A549 (cell line): ENCODE data around the gene LAMA3. TPM values are rescaled to one million over a fixed set of nuclear protein-coding genes. Genes with fewer than 3 reads are reported as not detected.

Source experiments
- ATAC-seq, 2 experiments: fragments of 200-7000 bp in 1 of 2; fragments of >200 bp in 1 of 2; cut with Nextera tagmentation in 1 of 2; cut with Tn5 transposase in 1 of 2; 3 replicates each; pipeline versions ENCODE4 v1.8.0 to v1.9.1; 2018 to 2020; ENCODE audit warnings: mild to moderate bottlenecking in 1 of 2, moderate library complexity in 1 of 2
- CTCF ChIA-PET: fragments of 300-600 bp; sonication (Branson Sonifier 250); formaldehyde crosslinking; extraction: SDS; loops from one replicate; lab custom pipeline; 2021; ENCODE audit warnings: antibody characterized with exemption, inconsistent platforms; lab: Yijun Ruan, JAX
- POLR2A ChIA-PET: fragments of 350-600 bp; formaldehyde crosslinking; extraction: SDS; loops from one replicate; lab custom pipeline; 2021; ENCODE audit warnings: antibody characterized with exemption, inconsistent platforms; lab: Yijun Ruan, JAX
- DNase-seq, 2 experiments: peaks; one replicate each; pipeline versions ENCODE4 v3.0.0 to v3.0.0-alpha.2; 2011 to 2016; ENCODE audit warnings: low read depth in 1 of 2, low spot score in 1 of 2
- FAIRE-seq: peaks from 2 replicates; lab custom pipeline; 2011; peaks lifted over from hg19 to GRCh38; lab: Jason Lieb, UNC
- H3K27ac ChIP-seq, 2 experiments: fragments of >200 bp; sonication (Bioruptor Twin); formaldehyde crosslinking; 3 replicates each; pipeline ENCODE4 v1.5.1; 2016 to 2017
- H3K4me1 ChIP-seq: fragments of >200 bp; sonication (Bioruptor Twin); formaldehyde crosslinking; 3 replicates; pipeline ENCODE4 v1.6.1; 2016
- H3K4me2 ChIP-seq: fragments of >200 bp; sonication (Bioruptor Twin); formaldehyde crosslinking; 3 replicates; pipeline ENCODE4 v1.6.1; 2016
- H3K4me3 ChIP-seq: fragments of >200 bp; sonication (Bioruptor Twin); formaldehyde crosslinking; 3 replicates; pipeline ENCODE4 v1.5.1; 2016
- H3K9me3 ChIP-seq: fragments of >200 bp; sonication (Bioruptor Twin); formaldehyde crosslinking; 3 replicates; pipeline ENCODE4 v1.6.1; 2016
- ATOH8 ChIP-seq: fragments of 250-450 bp; sonication (Bioruptor Pico); IDR thresholded peaks from 2 replicates; pipeline ENCODE4 v1.5.0; 2020; ENCODE audit warnings: low read depth, mild to moderate bottlenecking, moderate library complexity
- BCL3 ChIP-seq: fragments of >200 bp; sonication (Bioruptor Twin); formaldehyde crosslinking; IDR thresholded peaks from 3 replicates; pipeline ENCODE4 v1.6.1; 2016
- CBX8 ChIP-seq: fragments of 200-600 bp; sonication (generic); IDR thresholded peaks from 2 replicates; pipeline ENCODE4 v1.6.1; 2016
- CEBPB ChIP-seq, 2 experiments: fragments of >200 bp in 1 of 2; sonication (Bioruptor Twin) in 1 of 2; formaldehyde crosslinking in 1 of 2; IDR thresholded peaks; 2 replicates each; pipeline ENCODE4 v1.6.1; 2012 to 2016
- CHD2 ChIP-seq: fragments of 150-350 bp; IDR thresholded peaks from 2 replicates; pipeline ENCODE4 v1.6.1; 2014; ENCODE audit warnings: low read length; ENCODE audit not compliant: partially characterized antibody
- E2F6 ChIP-seq: IDR thresholded peaks from 2 replicates; pipeline ENCODE4 v1.6.1; 2012; ENCODE audit warnings: low read depth, borderline replicate concordance
- FOSB ChIP-seq: fragments of 250-450 bp; sonication (Bioruptor Pico); IDR thresholded peaks from 2 replicates; pipeline ENCODE4 v1.5.0; 2020; ENCODE audit warnings: mild to moderate bottlenecking, moderate library complexity
- FOSL2 ChIP-seq, 2 experiments: fragments of 450-650 bp in 1 of 2; fragments of >200 bp in 1 of 2; sonication (Bioruptor Twin) in 1 of 2; formaldehyde crosslinking; IDR thresholded peaks; 2 replicates each; pipeline versions ENCODE4 v1.5.0 to v1.6.1; 2016 to 2020; ENCODE audit warnings: mild to moderate bottlenecking in 1 of 2, moderate library complexity in 1 of 2
- GATA3 ChIP-seq: IDR thresholded peaks from 2 replicates; pipeline ENCODE4 v1.6.1; 2012; ENCODE audit warnings: borderline replicate concordance
- HDAC2 ChIP-seq: fragments of 200-600 bp; sonication (generic); IDR thresholded peaks from 2 replicates; pipeline ENCODE4 v1.6.1; 2016
- HES2 ChIP-seq: fragments of >200 bp; sonication (Bioruptor Twin); formaldehyde crosslinking; IDR thresholded peaks from 2 replicates; pipeline ENCODE4 v1.6.1; 2016
- HEYL ChIP-seq: fragments of 250-450 bp; sonication (Bioruptor Pico); IDR thresholded peaks from 2 replicates; pipeline ENCODE4 v1.8.0; 2021; ENCODE audit warnings: mild to moderate bottlenecking, moderate library complexity
- HMGXB4 ChIP-seq: fragments of 250-450 bp; sonication (Bioruptor Pico); IDR thresholded peaks from 2 replicates; pipeline ENCODE4 v1.5.0; 2021; ENCODE audit warnings: mild to moderate bottlenecking, moderate library complexity, borderline replicate concordance
- HOXB13 ChIP-seq: fragments of 250-450 bp; sonication (Bioruptor Pico); IDR thresholded peaks from 2 replicates; pipeline ENCODE4 v1.5.0; 2020; ENCODE audit warnings: low read depth, mild to moderate bottlenecking, moderate library complexity
- KDM1A ChIP-seq: fragments of 200-600 bp; sonication (generic); IDR thresholded peaks from 2 replicates; pipeline ENCODE4 v1.6.1; 2016; ENCODE audit warnings: low read depth, mild to moderate bottlenecking
- KDM5A ChIP-seq: fragments of 200-600 bp; sonication (generic); IDR thresholded peaks from 2 replicates; pipeline ENCODE4 v1.6.1; 2016; ENCODE audit warnings: antibody characterized with exemption, mild to moderate bottlenecking
- MAX ChIP-seq: IDR thresholded peaks from 2 replicates; pipeline ENCODE4 v1.6.1; 2012
- MAZ ChIP-seq: fragments of 150-350 bp; IDR thresholded peaks from 2 replicates; pipeline ENCODE4 v1.6.1; 2014; ENCODE audit warnings: antibody characterized with exemption, low read depth, low read length, borderline replicate concordance
- NPAS2 ChIP-seq: fragments of 250-450 bp; sonication (Bioruptor Pico); IDR thresholded peaks from 2 replicates; pipeline ENCODE4 v1.8.0; 2022; ENCODE audit warnings: mild to moderate bottlenecking, moderate library complexity, borderline replicate concordance
- PHF8 ChIP-seq: fragments of 200-600 bp; sonication (generic); IDR thresholded peaks from 2 replicates; pipeline ENCODE4 v1.6.1; 2016; ENCODE audit warnings: low read depth, mild to moderate bottlenecking, antibody characterized with exemption, moderate library complexity, borderline replicate concordance
- POLR2AphosphoS2 ChIP-seq: conservative IDR thresholded peaks from 2 replicates; pipeline ENCODE4 v1.6.1; 2012; ENCODE audit warnings: low read length, improper control_type of control experiment, inconsistent platforms
- REST ChIP-seq: fragments of 200-600 bp; sonication (generic); IDR thresholded peaks from 2 replicates; pipeline ENCODE4 v1.6.1; 2016; ENCODE audit warnings: antibody characterized with exemption, mild to moderate bottlenecking, moderate library complexity
- SMC3 ChIP-seq: fragments of >200 bp; sonication (Bioruptor Twin); formaldehyde crosslinking; IDR thresholded peaks from 3 replicates; pipeline ENCODE4 v1.6.1; 2018; ENCODE audit warnings: inconsistent platforms
- SREBF2 ChIP-seq: fragments of 450-650 bp; IDR thresholded peaks from 2 replicates; pipeline ENCODE4 v1.6.1; 2014; ENCODE audit warnings: mild to moderate bottlenecking, moderate library complexity
- TFCP2L1 ChIP-seq: fragments of 250-450 bp; sonication (Bioruptor Pico); IDR thresholded peaks from 2 replicates; pipeline ENCODE4 v1.5.0; 2021; ENCODE audit warnings: mild to moderate bottlenecking
- ZSCAN20 ChIP-seq: fragments of 250-450 bp; sonication (Bioruptor Pico); IDR thresholded peaks from 2 replicates; pipeline ENCODE4 v1.8.0; 2022; ENCODE audit warnings: mild to moderate bottlenecking, moderate library complexity
- WGBS: methylation state at CpG from one replicate; pipeline ENCODE4 v1.1.6; 2017; ENCODE audit errors: missing lambda C conversion rate; 5-methylcytosine and 5-hydroxymethylcytosine counted together
- polyA plus RNA-seq, 4 experiments: library from polyadenylated mRNA; depleted of rRNA in 3 of 4; stranded (reverse); fragments of >200 nt; fragmentation: RNase III in 1 of 4; extraction: RNeasy Plus Mini Kit Qiagen cat#74134 plus additional on column Dnase treatment in 1 of 4; gene quantifications; 2 replicates in 3 of 4; 3 replicates in 1 of 4; pipeline ENCODE4 v1.2.3, GENCODE V29; 2011 to 2017

The LAMA3 gene
- polyA plus RNA-seq, 2 of the 4 experiments (the other 2 are of a cell fraction), result 18.2 to 31.0 TPM

- FAIRE-seq (no peak), DNase-seq (no peak), ATAC-seq (no peak)
- H3K27ac ChIP-seq, result no peak overlapping the region
- ChIA-PET CTCF (no interaction called here), POLR2A (no interaction called here)
- 90% methylated on average over 5 of the region's 5 CpGs for WGBS
- H3K9me3 ChIP-seq, result no peaks in the 10 kb centered on the region
- no peaks in the 10 kb centered on the region for H3K4me1 ChIP-seq
- H3K4me2 ChIP-seq, result no peak overlapping the region
- TF ChIP-seq CBX8 (no peak), POLR2AphosphoS2 (no peak), GATA3 (no peak), TFCP2L1 (no peak), KDM1A (no peak), SMC3 (no peak), E2F6 (no peak), FOSL2 (IDR thresholded peaks at IDR 0.05) (no peak), FOSL2 (CRISPR knock-in tag; IDR thresholded peaks at IDR 0.05) (no peak), HOXB13 (CRISPR knock-in tag) (no peak), HMGXB4 (CRISPR knock-in tag) (no peak), HDAC2 (no peak), NPAS2 (no peak), HES2 (no peak), FOSB (no peak), KDM5A (no peak), MAX (no peak), PHF8 (no peak), BCL3 (no peak), CHD2 (no peak)
- no peak overlapping the region for H3K4me3 ChIP-seq
Observed at GRCh38 chr18:23857164-23857552, 167.9 kb downstream of the LAMA3 start.

- H3K9me3 ChIP-seq, result no peaks in the 10 kb centered on the region
- ChIA-PET POLR2A (no interaction called here), CTCF (no interaction called here)
- H3K4me2 ChIP-seq, result no peak overlapping the region
- no peak overlapping the region for H3K4me3 ChIP-seq
- 86% methylated on average over 9 of the region's 9 CpGs for WGBS
- no peaks in the 10 kb centered on the region for H3K4me1 ChIP-seq
- no peak for FAIRE-seq
- no peak overlapping the region for H3K27ac ChIP-seq
- no peak for ATAC-seq
- no peak for DNase-seq
- TF ChIP-seq CEBPB (IDR thresholded peaks at IDR 0.05), result no peak
- TF ChIP-seq HEYL (CRISPR knock-in tag), result no peak
- TF ChIP-seq HMGXB4 (CRISPR knock-in tag), result no peak
- no peak for TF ChIP-seq ATOH8 (CRISPR knock-in tag)
- TF ChIP-seq ZSCAN20 (CRISPR knock-in tag), result no peak
- TF ChIP-seq SREBF2, result no peak
- TF ChIP-seq MAX, result no peak
- TF ChIP-seq REST, result no peak
- TF ChIP-seq MAZ, result no peak
Observed at GRCh38 chr18:23857756-23858155, 168.5 kb downstream of the LAMA3 start.
